ENCODE measurements around the gene UBA7. TPM values are rescaled to one million over a fixed set of nuclear protein-coding genes. Genes with fewer than 3 reads are reported as not detected.
A peak's percentile ranks its signal among the peaks of the same experiment; 100 is the strongest.

Gene UBA7
- total RNA-seq, 4 donors from 2014 or later = 155 to 349 (median 263) TPM

GRCh38 chr3:49794431-49794830, 19.3 kb downstream of the UBA7 start:
- no peak for TF ChIP-seq CTCF (IDR thresholded peaks at IDR 0.05)
- no peak for TF ChIP-seq POLR2A (IDR thresholded peaks at IDR 0.05)
- Histone ChIP-seq H3K4me1 (no peaks in the 10 kb centered on the region), H3K4me3 (no peak overlapping the region), H3K36me3 (no peaks in the 10 kb centered on the region), H3K27me3 (no peaks in the 10 kb centered on the region), H3K9me3 (no peaks in the 10 kb centered on the region), H3K27ac (no peak overlapping the region)
- DNase-seq = no peak

DNA sequence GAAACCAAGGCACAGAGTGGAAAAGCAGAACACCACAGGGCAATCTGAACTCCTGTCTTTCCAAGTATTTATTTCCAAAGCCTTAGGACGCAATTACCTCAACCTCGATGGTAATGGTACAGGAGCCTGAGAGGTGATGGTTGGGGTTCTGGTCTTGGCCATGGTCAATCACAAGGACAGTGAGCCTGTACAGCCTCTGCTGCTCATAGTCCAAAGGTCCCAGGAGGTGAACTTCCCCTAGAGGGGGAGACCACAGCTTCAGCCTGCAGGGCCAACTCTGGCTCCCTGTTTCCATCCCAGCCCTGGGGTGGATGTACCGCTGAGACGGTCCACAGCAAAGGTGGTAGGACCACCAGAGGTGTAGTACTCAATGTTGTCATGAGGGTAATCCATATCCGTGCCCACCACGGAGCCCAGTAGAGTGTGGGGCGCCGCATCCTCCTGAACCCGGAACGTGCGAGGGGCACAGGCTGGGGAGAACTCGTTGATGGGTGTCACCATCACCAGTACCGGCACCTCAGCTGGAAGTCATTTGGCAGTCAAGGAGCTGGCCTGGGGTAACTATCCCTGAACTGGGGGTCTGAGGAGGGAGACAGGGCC, 20.2 kb downstream of the UBA7 start:
- Histone ChIP-seq H3K4me1 (no peaks in the 10 kb centered on the region), H3K4me3 (no peak overlapping the region), H3K9me3 (no peaks in the 10 kb centered on the region), H3K36me3 (no peaks in the 10 kb centered on the region), H3K27ac (no peak overlapping the region), H3K27me3 (no peaks in the 10 kb centered on the region)
- no peak for DNase-seq
- TF ChIP-seq CTCF (IDR thresholded peaks at IDR 0.05) (no peak), POLR2A (IDR thresholded peaks at IDR 0.05) (no peak)

GRCh38 chr3:49792371-49793150, 21.2 kb downstream of the UBA7 start:
- Histone ChIP-seq H3K27ac (no peak overlapping the region), H3K27me3 (no peaks in the 10 kb centered on the region), H3K9me3 (no peaks in the 10 kb centered on the region), H3K36me3 (no peaks in the 10 kb centered on the region), H3K4me3 (no peak overlapping the region), H3K4me1 (no peaks in the 10 kb centered on the region)
- TF ChIP-seq POLR2A (IDR thresholded peaks at IDR 0.05) = no peak
- no peak for TF ChIP-seq CTCF (IDR thresholded peaks at IDR 0.05)
- DNase-seq = no peak

DNA sequence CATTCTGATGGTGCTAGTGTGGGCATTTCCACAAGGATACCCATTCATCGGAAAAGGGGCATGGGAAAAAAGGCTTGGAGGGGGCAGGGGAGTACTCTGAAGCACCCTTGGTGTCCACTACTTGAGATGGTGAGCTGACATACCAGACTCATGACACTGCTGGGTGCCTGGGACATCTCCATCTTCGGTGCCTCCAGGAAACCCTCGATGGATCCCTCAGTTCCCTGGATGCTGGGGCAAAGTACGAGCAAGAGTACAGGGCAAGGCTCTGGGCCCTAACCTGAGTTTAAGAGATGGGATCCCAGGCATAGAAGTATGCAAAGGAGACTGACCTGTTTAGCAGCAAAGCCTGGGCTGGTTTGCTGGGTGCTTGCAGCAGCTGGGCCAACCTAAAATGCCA, 22.2 kb downstream of the UBA7 start:
- Histone ChIP-seq H3K4me3 (no peak overlapping the region), H3K27ac (no peak overlapping the region), H3K9me3 (no peaks in the 10 kb centered on the region), H3K4me1 (peaks cover 3 to 8% (median 7%) of the 10 kb centered on the region in 4 donors), H3K27me3 (no peaks in the 10 kb centered on the region), H3K36me3 (no peaks in the 10 kb centered on the region)
- TF ChIP-seq CTCF (IDR thresholded peaks at IDR 0.05) = no peak
- no peak for TF ChIP-seq POLR2A (IDR thresholded peaks at IDR 0.05)
- DNase-seq = peak in 1 of 3 donors; percentile 17

DNA sequence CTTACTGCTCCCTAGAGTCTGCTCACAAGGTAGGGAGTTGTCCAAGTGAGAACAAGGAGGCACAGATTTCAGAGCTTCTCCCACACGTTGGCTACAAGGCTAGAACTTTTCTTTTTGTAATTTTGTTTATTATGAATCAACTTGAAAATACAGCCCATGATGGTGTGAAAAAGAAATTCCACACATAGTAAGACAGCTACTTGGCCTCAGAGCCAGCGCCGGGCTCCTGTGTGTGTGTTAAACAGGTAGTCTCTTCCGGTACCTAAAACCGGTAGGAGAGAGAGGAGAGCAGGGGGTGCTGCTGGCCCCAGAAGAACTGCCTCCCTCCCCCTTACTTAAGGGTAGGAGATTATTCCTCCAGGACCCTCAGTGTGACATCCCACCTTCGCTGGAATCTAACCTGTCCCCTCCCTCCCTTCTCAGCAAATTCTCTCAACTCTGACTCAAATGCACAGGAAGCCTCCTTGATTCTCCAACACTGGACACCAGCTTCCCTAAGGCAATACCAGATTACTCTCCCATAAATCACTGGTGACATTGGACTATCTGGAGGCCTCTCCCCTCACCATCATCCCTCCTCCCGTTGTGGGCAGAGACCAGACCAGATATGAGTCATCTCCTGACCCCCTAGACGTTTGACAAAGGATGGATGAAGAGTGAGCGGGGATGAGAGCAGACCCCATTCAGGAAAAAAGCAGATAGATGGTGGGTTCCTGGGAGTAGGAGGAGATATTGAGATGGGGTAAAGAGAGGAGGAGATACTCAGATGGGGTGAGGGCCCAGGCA, 22.9 kb downstream of the UBA7 start:
- H3K27ac ChIP-seq = no peak overlapping the region
- TF ChIP-seq POLR2A (IDR thresholded peaks at IDR 0.05) = no peak
- TF ChIP-seq CTCF (IDR thresholded peaks at IDR 0.05) = no peak
- no peaks in the 10 kb centered on the region for H3K27me3 ChIP-seq
- no peak overlapping the region for H3K4me3 ChIP-seq
- peaks cover 3 to 8% (median 7%) of the 10 kb centered on the region in 4 donors for H3K4me1 ChIP-seq
- H3K36me3 ChIP-seq = no peaks in the 10 kb centered on the region
- no peaks in the 10 kb centered on the region for H3K9me3 ChIP-seq
- DNase-seq = no peak
